Measurements from ENCODE around the gene RNF208.

GRCh38 chr9:137253717-137254623 is 31.9 kb upstream of the RNF208 start:
- TF ChIP-seq, protein P1, sequence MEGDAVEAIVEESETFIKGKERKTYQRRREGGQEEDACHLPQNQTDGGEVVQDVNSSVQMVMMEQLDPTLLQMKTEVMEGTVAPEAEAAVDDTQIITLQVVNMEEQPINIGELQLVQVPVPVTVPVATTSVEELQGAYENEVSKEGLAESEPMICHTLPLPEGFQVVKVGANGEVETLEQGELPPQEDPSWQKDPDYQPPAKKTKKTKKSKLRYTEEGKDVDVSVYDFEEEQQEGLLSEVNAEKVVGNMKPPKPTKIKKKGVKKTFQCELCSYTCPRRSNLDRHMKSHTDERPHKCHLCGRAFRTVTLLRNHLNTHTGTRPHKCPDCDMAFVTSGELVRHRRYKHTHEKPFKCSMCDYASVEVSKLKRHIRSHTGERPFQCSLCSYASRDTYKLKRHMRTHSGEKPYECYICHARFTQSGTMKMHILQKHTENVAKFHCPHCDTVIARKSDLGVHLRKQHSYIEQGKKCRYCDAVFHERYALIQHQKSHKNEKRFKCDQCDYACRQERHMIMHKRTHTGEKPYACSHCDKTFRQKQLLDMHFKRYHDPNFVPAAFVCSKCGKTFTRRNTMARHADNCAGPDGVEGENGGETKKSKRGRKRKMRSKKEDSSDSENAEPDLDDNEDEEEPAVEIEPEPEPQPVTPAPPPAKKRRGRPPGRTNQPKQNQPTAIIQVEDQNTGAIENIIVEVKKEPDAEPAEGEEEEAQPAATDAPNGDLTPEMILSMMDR (conservative IDR thresholded peaks at IDR 0.05 in 1 of 2, IDR thresholded peaks at IDR 0.05 in 1 of 2; ENCODE audit: low read depth in 1 of 2, low read length in 2 of 2) = no peak
- TF ChIP-seq EZH2 (IDR thresholded peaks at IDR 0.05; ENCODE audit: low read length, missing control alignments) = no peak

Measured in fibroblast of lung (primary cell).